ENCODE measurements around the gene NDFIP2.

GRCh38 chr13:79516595-79516994, 35.6 kb downstream of the NDFIP2 start:
- TF ChIP-seq CTCF (IDR thresholded peaks at IDR 0.05) (no peak), POLR2A (IDR thresholded peaks at IDR 0.05) (no peak)
